C4-2B (cell line): ENCODE measurements around the gene SLC66A1.

Source experiments
- H3K27ac ChIP-seq: fragments of 450-650 bp; 2 replicates; pipeline ENCODE4 v1.5.1; 2017
- ZFX ChIP-seq: fragments of 450-650 bp; IDR thresholded peaks from 2 replicates; pipeline ENCODE4 v1.6.1; 2017
- TF ChIP-seq, protein P1 (sequence below): fragments of 450-650 bp; conservative IDR thresholded peaks from 2 replicates; pipeline ENCODE4 v1.5.1; 2017; ENCODE audit warnings: mild to moderate bottlenecking

Gene SLC66A1

DNA sequence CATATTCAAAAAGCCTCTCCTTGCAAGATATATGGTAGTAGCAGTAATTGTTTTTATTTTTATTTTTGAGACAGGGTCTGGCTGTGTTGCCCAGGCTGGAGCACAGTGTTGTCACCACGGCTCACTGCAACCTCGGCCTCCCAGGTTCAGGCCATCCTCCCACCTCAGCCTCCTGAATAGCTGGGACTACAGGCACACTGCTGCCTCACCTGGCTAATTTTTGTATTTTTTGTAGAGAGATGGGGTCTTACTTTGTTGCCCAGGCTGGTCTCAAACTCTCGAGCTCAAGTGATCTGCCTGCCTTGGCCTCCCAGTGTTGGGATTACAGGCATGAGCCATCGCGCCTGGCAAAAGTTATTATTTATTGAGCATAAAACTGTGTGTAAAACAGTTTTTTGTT lies 38.4 kb downstream of the SLC66A1 start:
- TF ChIP-seq, protein P1, sequence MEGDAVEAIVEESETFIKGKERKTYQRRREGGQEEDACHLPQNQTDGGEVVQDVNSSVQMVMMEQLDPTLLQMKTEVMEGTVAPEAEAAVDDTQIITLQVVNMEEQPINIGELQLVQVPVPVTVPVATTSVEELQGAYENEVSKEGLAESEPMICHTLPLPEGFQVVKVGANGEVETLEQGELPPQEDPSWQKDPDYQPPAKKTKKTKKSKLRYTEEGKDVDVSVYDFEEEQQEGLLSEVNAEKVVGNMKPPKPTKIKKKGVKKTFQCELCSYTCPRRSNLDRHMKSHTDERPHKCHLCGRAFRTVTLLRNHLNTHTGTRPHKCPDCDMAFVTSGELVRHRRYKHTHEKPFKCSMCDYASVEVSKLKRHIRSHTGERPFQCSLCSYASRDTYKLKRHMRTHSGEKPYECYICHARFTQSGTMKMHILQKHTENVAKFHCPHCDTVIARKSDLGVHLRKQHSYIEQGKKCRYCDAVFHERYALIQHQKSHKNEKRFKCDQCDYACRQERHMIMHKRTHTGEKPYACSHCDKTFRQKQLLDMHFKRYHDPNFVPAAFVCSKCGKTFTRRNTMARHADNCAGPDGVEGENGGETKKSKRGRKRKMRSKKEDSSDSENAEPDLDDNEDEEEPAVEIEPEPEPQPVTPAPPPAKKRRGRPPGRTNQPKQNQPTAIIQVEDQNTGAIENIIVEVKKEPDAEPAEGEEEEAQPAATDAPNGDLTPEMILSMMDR, result no peak
- no peak for TF ChIP-seq ZFX
- no peak overlapping the region for H3K27ac ChIP-seq

DNA sequence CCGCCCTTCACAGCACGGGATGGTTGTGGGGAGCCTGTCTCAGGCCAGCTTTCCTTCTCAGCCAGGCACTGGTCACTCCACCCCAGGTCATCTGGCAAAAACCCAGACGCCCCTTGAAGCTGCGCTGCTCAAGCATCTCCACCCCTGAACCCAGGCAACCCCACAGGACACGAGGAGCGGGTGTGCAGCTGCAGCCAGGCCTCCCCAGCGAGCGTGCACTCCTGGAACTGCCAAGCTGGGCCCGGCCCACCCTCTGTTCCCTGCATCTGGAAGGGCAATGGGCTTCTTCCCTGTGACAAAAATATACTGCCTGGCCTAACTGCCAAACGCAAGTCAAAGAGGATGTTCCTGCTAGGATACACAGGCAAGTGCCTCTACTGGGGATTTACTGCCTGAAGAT lies 39.7 kb downstream of the SLC66A1 start:
- no peak overlapping the region for H3K27ac ChIP-seq

DNA sequence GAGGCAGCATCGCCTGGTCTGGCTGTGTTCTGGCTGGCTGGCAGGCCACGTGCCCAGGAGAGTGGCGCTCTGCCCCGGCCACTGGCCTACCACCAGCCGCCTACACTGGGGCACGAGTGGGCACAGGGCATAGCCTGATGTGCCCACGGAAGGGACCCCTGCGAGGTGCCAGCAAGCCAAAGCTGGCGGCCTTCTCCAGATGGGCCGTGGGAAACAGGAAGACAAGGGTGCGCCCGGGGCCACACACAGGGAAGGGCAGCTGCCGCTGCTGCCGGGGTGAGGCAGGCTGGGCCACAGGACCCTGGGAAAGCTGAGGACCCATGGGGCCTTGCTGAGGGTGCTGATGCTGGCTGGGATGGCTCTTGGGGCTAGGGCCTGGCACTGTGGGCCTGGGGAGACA lies 40.7 kb downstream of the SLC66A1 start:
- TF ChIP-seq, protein P1, result no peak
- H3K27ac ChIP-seq, result no peak overlapping the region

More for the DNA sequence above, 39.7 kb downstream of the SLC66A1 start:
- TF ChIP-seq, protein P1, result no peak
- no peak for TF ChIP-seq ZFX

- TF ChIP-seq ZFX, result no peak
- TF ChIP-seq, protein P1, result no peak
- no peak overlapping the region for H3K27ac ChIP-seq
These were observed 41.5 kb downstream of the SLC66A1 start for GRCh38 chr1:19353596-19353995.

GRCh38 chr1:19354531-19354981 lies 42.4 kb downstream of the SLC66A1 start:
- no peak overlapping the region for H3K27ac ChIP-seq
- TF ChIP-seq, protein P1, result no peak
- TF ChIP-seq ZFX, result no peak

DNA sequence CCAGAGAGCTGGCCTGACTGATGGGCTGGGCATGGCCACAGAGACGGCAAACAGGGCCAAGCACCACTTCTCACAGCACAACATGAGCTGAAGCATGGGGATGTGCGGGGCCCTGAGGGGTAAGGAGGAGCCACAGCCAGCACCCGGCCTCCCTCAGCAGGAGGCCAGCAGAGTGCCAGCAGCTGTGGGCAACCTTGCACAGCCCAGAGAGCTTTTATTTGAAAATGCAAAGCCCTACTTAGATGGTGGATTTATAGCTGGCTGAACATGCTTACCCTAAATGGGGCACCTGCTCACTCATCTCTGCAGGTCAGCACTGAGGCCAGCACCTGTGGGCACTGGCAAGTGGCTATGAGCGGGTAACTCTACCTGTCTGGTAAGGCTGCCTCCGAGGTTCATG lies 44.1 kb downstream of the SLC66A1 start:
- no peak for TF ChIP-seq ZFX
- TF ChIP-seq, protein P1, result no peak
- no peak overlapping the region for H3K27ac ChIP-seq

DNA sequence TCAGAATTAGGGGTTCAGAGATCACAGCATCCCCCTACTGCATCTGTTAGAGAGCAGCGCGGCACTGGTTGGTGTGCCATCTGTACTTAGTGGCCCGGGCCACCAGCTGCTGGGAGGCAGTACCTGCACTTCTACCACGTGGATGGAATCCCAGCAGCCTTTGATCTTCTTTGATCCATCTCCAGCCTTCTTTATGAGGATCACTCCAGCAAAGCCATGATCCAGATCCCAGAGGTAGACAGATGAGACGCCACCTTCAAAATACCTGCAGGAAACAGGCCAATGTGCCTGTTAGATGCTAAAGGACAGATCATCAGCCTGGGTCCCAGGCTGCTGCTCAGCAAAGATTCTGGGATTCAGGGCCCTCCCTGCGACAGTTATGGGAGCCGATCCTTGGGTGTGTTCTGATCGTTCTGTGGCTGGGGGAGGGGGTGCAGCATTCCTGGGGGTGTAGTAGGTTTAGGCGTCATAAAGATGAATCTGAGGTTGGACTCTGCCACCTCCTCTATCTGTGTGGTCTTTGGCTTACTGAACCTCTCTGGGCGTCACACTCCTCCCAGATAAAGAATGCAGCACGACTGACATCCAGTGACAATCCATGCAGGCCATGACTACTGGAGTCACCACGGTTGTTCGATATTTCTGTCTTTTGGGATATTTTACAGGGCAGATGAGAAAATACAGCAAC lies 45.3 kb downstream of the SLC66A1 start:
- no peak overlapping the region for H3K27ac ChIP-seq
- TF ChIP-seq, protein P1, result no peak
- no peak for TF ChIP-seq ZFX
